T-helper 17 cell (primary cell): ENCODE measurements around the gene ADH1B. TPM values are rescaled to one million over a fixed set of nuclear protein-coding genes. Genes with fewer than 3 reads are reported as not detected.

Experiments used
- ATAC-seq: fragments of 150-1000 bp; cut with Tn5 transposase; 2 replicates; pipeline ENCODE4 v1.10.0; 2021; ENCODE audit warnings: mild to moderate bottlenecking, moderate library complexity
- DNase-seq, 3 donors: peaks; one replicate each; pipeline versions ENCODE4 v3.0.0 to v3.0.0-alpha.2; 2020 to 2021
- H3K9me3 ChIP-seq: one replicate; pipeline ENCODE4 v1.7.0; 2013; ENCODE audit warnings: low read length, mild to moderate bottlenecking; ENCODE audit not compliant: control insufficient read depth, poor library complexity, severe bottlenecking
- H3K27ac Mint-ChIP-seq: one replicate; pipeline ENCODE4 v1.8.0; 2022; ENCODE audit warnings: mild to moderate bottlenecking, moderate library complexity, mixed read lengths
- H3K27me3 Mint-ChIP-seq: one replicate; pipeline ENCODE4 v1.8.0; 2022; ENCODE audit warnings: mixed read lengths
- H3K36me3 Mint-ChIP-seq: one replicate; pipeline ENCODE4 v1.8.0; 2022; ENCODE audit warnings: low read depth, mixed read lengths
- H3K4me1 Mint-ChIP-seq: one replicate; pipeline ENCODE4 v1.8.0; 2022; ENCODE audit warnings: mild to moderate bottlenecking, mixed read lengths
- H3K4me3 Mint-ChIP-seq: one replicate; pipeline ENCODE4 v1.8.0; 2022; ENCODE audit warnings: mild to moderate bottlenecking, moderate library complexity, mixed read lengths
- total RNA-seq, 4 donors: library from RNA in 2 of 4; stranded (reverse) in 2 of 4; gene quantifications; one replicate each; pipeline ENCODE4 v1.2.3 and lab custom pipeline; 2022 to 2026

Gene ADH1B
- total RNA-seq, 2 donors from 2014 or later: not detected

GRCh38 chr4:99264927-99265326, 56.3 kb downstream of the ADH1B start:
- Mint-ChIP-seq H3K36me3 (no peaks in the 10 kb centered on the region), H3K4me3 (no peak overlapping the region), H3K4me1 (no peaks in the 10 kb centered on the region), H3K27ac (no peak overlapping the region), H3K27me3 (no peaks in the 10 kb centered on the region)
- DNase-seq (no peak), ATAC-seq (no peak)
- no peaks in the 10 kb centered on the region for H3K9me3 ChIP-seq

Other genes with a start within 250 kb of the ADH1B start
- 10 to 100 TPM; 39.5 to 45.9 TPM for gene ADH5, start 232.6 kb downstream of the ADH1B start, total RNA-seq
- gene ADH4, start 177.1 kb downstream of the ADH1B start, total RNA-seq: not detected
- not detected for gene ADH6, start 102.2 kb downstream of the ADH1B start, total RNA-seq
- not detected for gene ADH1A, start 30.4 kb downstream of the ADH1B start, total RNA-seq
- not detected for gene ADH1C, start 31.3 kb upstream of the ADH1B start, total RNA-seq
- not detected for gene ADH7, start 113.9 kb upstream of the ADH1B start, total RNA-seq
- not detected for gene C4orf17, start 189.6 kb upstream of the ADH1B start, total RNA-seq
- 1 to 10 TPM; 3.5 to 3.9 TPM for gene TRMT10A, start 242.6 kb upstream of the ADH1B start, total RNA-seq